Measurements from ENCODE around the gene CCDC192. TPM values are rescaled to one million over a fixed set of nuclear protein-coding genes. Genes with fewer than 3 reads are reported as not detected.

CCDC192 gene
- total RNA-seq, 1 experiment from 2014 or later = 0.52 TPM

GRCh38 chr5:127898551-127899213 is 195.5 kb downstream of the CCDC192 start:
- Mint-ChIP-seq H3K27ac (no peak overlapping the region), H3K4me1 (0 out of 2 replicates have a peak, but pooled peaks cover 4% of the 10 kb centered on the region), H3K4me3 (no peak overlapping the region), H3K9me3 (no peaks in the 10 kb centered on the region), H3K27me3 (ENCODE audit: low read depth) (no peaks in the 10 kb centered on the region; the same call in 1 of the 2 replicates), H3K36me3 (no peaks in the 10 kb centered on the region)
- TF ChIP-seq ZMAT4 (CRISPR knock-in tag; IDR thresholded peaks at IDR 0.05) (no peak), ATF6 (CRISPR knock-in tag; IDR thresholded peaks at IDR 0.05) (no peak), STAT6 (CRISPR knock-in tag; conservative IDR thresholded peaks at IDR 0.05; ENCODE audit: low read depth) (no peak), ZNF121 (CRISPR knock-in tag; IDR thresholded peaks at IDR 0.05) (no peak), TCF7 (CRISPR knock-in tag; IDR thresholded peaks at IDR 0.05; ENCODE audit: low read depth) (no peak), FOXK1 (CRISPR knock-in tag; IDR thresholded peaks at IDR 0.05) (no peak), ERG (CRISPR knock-in tag; IDR thresholded peaks at IDR 0.05) (no peak), FOXP1 (CRISPR knock-in tag; IDR thresholded peaks at IDR 0.05; ENCODE audit: borderline replicate concordance) (no peak), ZNF281 (CRISPR knock-in tag; IDR thresholded peaks at IDR 0.05) (no peak), CTCF (IDR thresholded peaks at IDR 0.05) (no peak), SMAD4 (CRISPR knock-in tag; IDR thresholded peaks at IDR 0.05) (no peak), EMX1 (CRISPR knock-in tag; IDR thresholded peaks at IDR 0.05) (no peak), ZNF219 (CRISPR knock-in tag; IDR thresholded peaks at IDR 0.05; ENCODE audit: borderline replicate concordance) (no peak), ZNF396 (CRISPR knock-in tag; IDR thresholded peaks at IDR 0.05; ENCODE audit: borderline replicate concordance) (no peak), E2F4 (CRISPR knock-in tag; IDR thresholded peaks at IDR 0.05; ENCODE audit: borderline replicate concordance, low read depth) (no peak), ATF1 (CRISPR knock-in tag; IDR thresholded peaks at IDR 0.05) (no peak), AR (CRISPR knock-in tag; IDR thresholded peaks at IDR 0.05) (no peak), ZNF671 (CRISPR knock-in tag; IDR thresholded peaks at IDR 0.05) (no peak), MYBL2 (CRISPR knock-in tag; IDR thresholded peaks at IDR 0.05) (no peak)
- DNase-seq (ENCODE audit: low spot score) = no peak
- ChIA-PET POLR2A (no interaction called here), CTCF (interaction anchor here (0.6 to 2.2 kb wide), 3 partner anchors 21 to 303 kb away, joined by 3 to 8 read pairs (median 3); no protein-coding TSS in a partner anchor)
- no peak for ATAC-seq

Data from WTC11 (cell line).